NCI-H1417 treated with DMSO at 0.1 percent for 48 hours (cell line): ENCODE results near the gene ZFAND6.
"Not testable (repeated sequence)": the region's sequence is repeated elsewhere in the genome, so short reads cannot be mapped to it uniquely, and the experiment has no call there.

Source experiments
- DNase-seq: peaks from one replicate; lab custom pipeline; 2025; lab: John Stamatoyannopoulos, UW

Gene ZFAND6

GRCh38 chr15:80151576-80151975 is 92.1 kb downstream of the ZFAND6 start:
- DNase-seq = no peak

- peak; percentile 25 for DNase-seq
These were observed 92.9 kb downstream of the ZFAND6 start for GRCh38 chr15:80152180-80152895.

- DNase-seq = peak; percentile 6
These were observed 93.7 kb downstream of the ZFAND6 start, which contains the start of gene FAH for GRCh38 chr15:80152896-80153876. Gene FAH, plus strand, starts transcription at chr15:80152999. Its CDS starts 56 bp downstream, at chr15:80153055.

- DNase-seq = no peak
These were observed 94.4 kb downstream of the ZFAND6 start for GRCh38 chr15:80153900-80154299.

- no peak for DNase-seq
These were observed 94.9 kb downstream of the ZFAND6 start for GRCh38 chr15:80154336-80154735.

- no peak for DNase-seq
These were observed 95.5 kb downstream of the ZFAND6 start for GRCh38 chr15:80155001-80155377.

GRCh38 chr15:80155378-80156175 is 96.1 kb downstream of the ZFAND6 start:
- not testable (repeated sequence) for DNase-seq

GRCh38 chr15:80156176-80156720 is 96.8 kb downstream of the ZFAND6 start:
- no peak for DNase-seq

- DNase-seq = no peak
These were observed 97.7 kb downstream of the ZFAND6 start for GRCh38 chr15:80157215-80157614.

GRCh38 chr15:80159301-80159700 is 99.8 kb downstream of the ZFAND6 start:
- no peak for DNase-seq

- DNase-seq = no peak
These were observed 100.5 kb downstream of the ZFAND6 start for GRCh38 chr15:80159811-80160569.

GRCh38 chr15:80160570-80161156 is 101.2 kb downstream of the ZFAND6 start:
- no peak for DNase-seq

- no peak for DNase-seq
These were observed 102.1 kb downstream of the ZFAND6 start for GRCh38 chr15:80161468-80162016.

GRCh38 chr15:80162059-80162554 is 102.6 kb downstream of the ZFAND6 start:
- DNase-seq = no peak

- no peak for DNase-seq
These were observed 103.7 kb downstream of the ZFAND6 start for GRCh38 chr15:80163217-80163616.

- DNase-seq = no peak
These were observed 104.4 kb downstream of the ZFAND6 start for GRCh38 chr15:80163897-80164296.

- DNase-seq = no peak
These were observed 108.5 kb downstream of the ZFAND6 start for GRCh38 chr15:80167936-80168335.

- no peak for DNase-seq
These were observed 108.9 kb downstream of the ZFAND6 start for GRCh38 chr15:80168421-80168820.

- no peak for DNase-seq
These were observed 110.4 kb downstream of the ZFAND6 start for GRCh38 chr15:80169768-80170357.

GRCh38 chr15:80170596-80170995 is 111.1 kb downstream of the ZFAND6 start:
- DNase-seq = no peak
